Liver (tissue), 9 donors: ENCODE results near the gene GLI2. TPM values are rescaled to one million over a fixed set of nuclear protein-coding genes. Genes with fewer than 3 reads are reported as not detected.

Experiments used
- DNase-seq: peaks from one replicate; pipeline ENCODE4 v3.0.0-alpha.2; 2017; ENCODE audit warnings: low spot score
- H3K27ac ChIP-seq, 2 donors: one replicate each; pipeline ENCODE4 v1.7.0; 2013; ENCODE audit warnings: inconsistent platforms in 2 of 2, low read length in 2 of 2, control low read depth in 1 of 2, low read depth in 1 of 2, mild to moderate bottlenecking in 1 of 2
- H3K27me3 ChIP-seq, 4 donors: one replicate each; pipeline versions ENCODE4 v1.6.1 to v1.7.0; 2013; ENCODE audit warnings: low read length in 3 of 4, inconsistent platforms in 1 of 4, mild to moderate bottlenecking in 1 of 4, moderate library complexity in 1 of 4; ENCODE audit not compliant: control insufficient read depth in 4 of 4, insufficient read depth in 4 of 4
- H3K36me3 ChIP-seq, 4 donors: one replicate each; pipeline versions ENCODE4 v1.6.1 to v1.7.0; 2013; ENCODE audit warnings: low read length in 3 of 4, mild to moderate bottlenecking in 3 of 4, low read depth in 1 of 4, moderate library complexity in 1 of 4; ENCODE audit not compliant: control insufficient read depth in 4 of 4, insufficient read depth in 3 of 4
- H3K4me1 ChIP-seq, 4 donors: one replicate each; pipeline versions ENCODE4 v1.6.1 to v1.7.0; 2013; ENCODE audit warnings: low read length in 3 of 4, mild to moderate bottlenecking in 3 of 4, moderate library complexity in 1 of 4; ENCODE audit not compliant: control insufficient read depth in 4 of 4, insufficient read depth in 4 of 4
- H3K4me3 ChIP-seq, 3 donors: one replicate each; pipeline versions ENCODE4 v1.6.1 to v1.7.0; 2013; ENCODE audit warnings: low read length in 3 of 3, control low read depth in 1 of 3, low read depth in 1 of 3, mild to moderate bottlenecking in 1 of 3
- H3K9ac ChIP-seq, 2 donors: one replicate each; pipeline ENCODE4 v1.7.0; 2013; ENCODE audit warnings: low read length in 2 of 2, mild to moderate bottlenecking in 2 of 2, moderate library complexity in 2 of 2, control low read depth in 1 of 2, low read depth in 1 of 2
- H3K9me3 ChIP-seq, 4 donors: one replicate each; pipeline versions ENCODE4 v1.6.1 to v1.7.0; 2013; ENCODE audit warnings: low read length in 3 of 4; ENCODE audit not compliant: control insufficient read depth in 4 of 4
- CTCF ChIP-seq: fragments of 150-350 bp; IDR thresholded peaks from 2 replicates; pipeline ENCODE4 v1.5.1; 2017; ENCODE audit warnings: improper control_type of control experiment, low read depth, low read length; ENCODE audit not compliant: missing input control
- EGR1 ChIP-seq, 2 donors: IDR thresholded peaks; 2 replicates each; pipeline ENCODE4 v1.6.1; 2016 to 2018; ENCODE audit warnings: antibody characterized with exemption in 2 of 2, low read depth in 2 of 2
- FOXA2 ChIP-seq: IDR thresholded peaks from 2 replicates; pipeline ENCODE4 v1.6.1; 2016; ENCODE audit warnings: antibody characterized with exemption
- HNF4A ChIP-seq, 2 donors: conservative IDR thresholded peaks; 2 replicates each; pipeline ENCODE4 v1.6.1; 2016; ENCODE audit warnings: antibody characterized with exemption in 2 of 2, mild to moderate bottlenecking in 2 of 2
- HNF4G ChIP-seq: IDR thresholded peaks from 2 replicates; pipeline ENCODE4 v1.6.1; 2016; ENCODE audit warnings: antibody characterized with exemption
- JUND ChIP-seq, 2 donors: IDR thresholded peaks; 2 replicates each; pipeline ENCODE4 v1.6.1; 2016; ENCODE audit warnings: antibody characterized with exemption in 2 of 2
- NR2F2 ChIP-seq: IDR thresholded peaks from 2 replicates; pipeline ENCODE4 v1.6.1; 2016; ENCODE audit warnings: antibody characterized with exemption
- RAD21 ChIP-seq, 2 donors: IDR thresholded peaks; 2 replicates each; pipeline ENCODE4 v1.6.1; 2016; ENCODE audit warnings: antibody characterized with exemption in 2 of 2, mild to moderate bottlenecking in 2 of 2
- RXRA ChIP-seq, 2 donors: IDR thresholded peaks; 2 replicates each; pipeline ENCODE4 v1.6.1; 2017 to 2018; ENCODE audit warnings: antibody characterized with exemption in 2 of 2, mild to moderate bottlenecking in 1 of 2
- SP1 ChIP-seq: IDR thresholded peaks from 2 replicates; pipeline ENCODE4 v1.6.1; 2018; ENCODE audit warnings: antibody characterized with exemption, mild to moderate bottlenecking
- TAF1 ChIP-seq: conservative IDR thresholded peaks from 2 replicates; pipeline ENCODE4 v1.6.1; 2016; ENCODE audit warnings: antibody characterized with exemption, mild to moderate bottlenecking
- YY1 ChIP-seq: IDR thresholded peaks from 2 replicates; pipeline ENCODE4 v1.6.1; 2016; ENCODE audit warnings: antibody characterized with exemption, mild to moderate bottlenecking
- WGBS: extraction: QIAGEN DNeasy Blood & Tissue Kit; methylation state at CpG from one replicate; pipeline ENCODE4 v1.1.7; 2013; 5-methylcytosine and 5-hydroxymethylcytosine counted together
- polyA plus RNA-seq, 2 donors: library from polyadenylated mRNA; stranded (reverse) in 1 of 2; unstranded in 1 of 2; fragments of 200-250 nt in 1 of 2; fragments of >200 nt in 1 of 2; fragmentation: Nextera tagmentation in 1 of 2; extraction: Ambion mirVana in 1 of 2; gene quantifications; one replicate each; pipeline versions ENCODE4 v1.2.1 to v1.2.3, GENCODE V29; 2013 to 2015
- total RNA-seq, 2 donors: library from RNA; depleted of rRNA; stranded (reverse); fragments of >200 nt; gene quantifications; one replicate each; pipeline ENCODE4 v1.2.3, GENCODE V29; 2014
- TF ChIP-seq, protein P1 (sequence below): IDR thresholded peaks from 2 replicates; pipeline ENCODE4 v1.6.1; 2016; ENCODE audit warnings: antibody characterized with exemption
- TF ChIP-seq, protein P2 (sequence below): IDR thresholded peaks from 2 replicates; pipeline ENCODE4 v1.6.1; 2016; ENCODE audit warnings: antibody characterized with exemption
- donor health status: healthy.
- donor health status: healthy.
- donor health status: healthy.
- donor health status: healthy.
- donor health status: healthy.

GLI2 gene
- total and polyA plus RNA-seq, 4 donors: 0.04 to 0.16 (median 0.11) TPM

DNA sequence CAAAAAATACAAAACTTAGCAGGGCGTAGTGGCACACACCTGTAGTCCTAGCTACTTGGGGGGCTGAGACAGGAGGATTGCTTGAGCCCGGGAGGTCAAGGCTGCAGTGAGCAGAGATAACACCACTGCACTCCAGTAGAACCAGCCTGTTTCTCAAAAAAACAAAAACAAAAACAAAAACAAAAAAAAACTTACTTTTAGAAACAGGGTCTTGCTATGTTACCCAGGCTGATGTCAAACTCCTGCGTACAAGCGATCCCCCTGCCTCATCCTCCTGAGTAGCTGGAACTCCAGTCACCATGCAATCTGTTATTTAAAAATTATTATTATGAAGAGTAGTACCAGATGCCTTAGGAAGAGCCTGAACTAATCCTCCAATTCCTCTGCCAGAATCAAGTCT is 35.0 kb upstream of the GLI2 start:
- Histone ChIP-seq H3K4me3 (no peak overlapping the region), H3K36me3 (no peaks in the 10 kb centered on the region), H3K4me1 (no peaks in the 10 kb centered on the region), H3K9ac (no peak overlapping the region), H3K27me3 (peaks cover 0 to 11% (median 3%) of the 10 kb centered on the region in 4 donors), H3K27ac (no peak overlapping the region), H3K9me3 (no peaks in the 10 kb centered on the region)
- DNase-seq: no peak
- 92% methylated on average over 4 of the region's 4 CpGs for WGBS
- TF ChIP-seq, protein P1, sequence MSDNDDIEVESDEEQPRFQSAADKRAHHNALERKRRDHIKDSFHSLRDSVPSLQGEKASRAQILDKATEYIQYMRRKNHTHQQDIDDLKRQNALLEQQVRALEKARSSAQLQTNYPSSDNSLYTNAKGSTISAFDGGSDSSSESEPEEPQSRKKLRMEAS: no peak
- no peak for TF ChIP-seq YY1
- no peak for TF ChIP-seq RXRA (IDR thresholded peaks at IDR 0.05)
- no peak for TF ChIP-seq JUND (IDR thresholded peaks at IDR 0.05)
- no peak for TF ChIP-seq SP1
- TF ChIP-seq HNF4G: no peak
- no peak for TF ChIP-seq EGR1 (IDR thresholded peaks at IDR 0.05; ENCODE audit: low read depth in 2 of 2)
- TF ChIP-seq FOXA2: no peak
- no peak for TF ChIP-seq HNF4A (conservative IDR thresholded peaks at IDR 0.05)
- no peak for TF ChIP-seq TAF1
- TF ChIP-seq, protein P2, sequence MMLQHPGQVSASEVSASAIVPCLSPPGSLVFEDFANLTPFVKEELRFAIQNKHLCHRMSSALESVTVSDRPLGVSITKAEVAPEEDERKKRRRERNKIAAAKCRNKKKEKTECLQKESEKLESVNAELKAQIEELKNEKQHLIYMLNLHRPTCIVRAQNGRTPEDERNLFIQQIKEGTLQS: no peak
- TF ChIP-seq NR2F2: no peak

DNA sequence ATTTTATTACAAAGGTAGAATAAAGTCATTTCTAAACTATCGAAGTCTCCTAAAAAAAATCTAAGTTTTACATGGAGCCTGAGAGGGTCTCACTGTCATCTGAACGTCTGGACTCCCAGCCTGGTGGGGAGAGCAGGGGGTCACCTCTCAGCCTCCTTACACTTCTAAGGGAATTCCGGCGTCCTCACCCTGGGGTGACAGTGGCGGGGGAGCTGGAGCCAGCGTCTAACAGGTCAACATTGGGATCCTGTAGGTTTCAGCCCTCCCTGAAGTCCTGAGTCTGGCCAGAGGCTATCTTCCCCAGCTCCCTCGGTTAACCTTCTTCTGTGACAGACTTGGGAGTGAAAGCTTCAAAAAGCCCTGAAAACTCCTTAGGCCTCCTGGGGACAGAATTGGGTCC is 34.6 kb upstream of the GLI2 start:
- peaks cover 0 to 7% (median 3%) of the 10 kb centered on the region in 4 donors for H3K27me3 ChIP-seq
- H3K9me3 ChIP-seq: no peaks in the 10 kb centered on the region
- H3K27ac ChIP-seq: no peak overlapping the region
- TF ChIP-seq, protein P1: no peak
- H3K9ac ChIP-seq: no peak overlapping the region
- no peaks in the 10 kb centered on the region for H3K36me3 ChIP-seq
- WGBS: 67% methylated on average over 7 of the region's 7 CpGs
- no peak for DNase-seq
- H3K4me1 ChIP-seq: no peaks in the 10 kb centered on the region
- H3K4me3 ChIP-seq: no peak overlapping the region

- H3K4me3 ChIP-seq: no peak overlapping the region
- H3K27me3 ChIP-seq: peaks cover 0 to 6% (median 2%) of the 10 kb centered on the region in 4 donors
- H3K27ac ChIP-seq: no peak overlapping the region
- DNase-seq: no peak
- no peak for TF ChIP-seq NR2F2
- TF ChIP-seq TAF1: no peak
- no peaks in the 10 kb centered on the region for H3K4me1 ChIP-seq
- no peaks in the 10 kb centered on the region for H3K9me3 ChIP-seq
- H3K36me3 ChIP-seq: no peaks in the 10 kb centered on the region
- H3K9ac ChIP-seq: no peak overlapping the region
- 78% methylated on average over 3 of the region's 3 CpGs for WGBS
Observed at GRCh38 chr2:120701499-120701898, 34.2 kb upstream of the GLI2 start.

DNA sequence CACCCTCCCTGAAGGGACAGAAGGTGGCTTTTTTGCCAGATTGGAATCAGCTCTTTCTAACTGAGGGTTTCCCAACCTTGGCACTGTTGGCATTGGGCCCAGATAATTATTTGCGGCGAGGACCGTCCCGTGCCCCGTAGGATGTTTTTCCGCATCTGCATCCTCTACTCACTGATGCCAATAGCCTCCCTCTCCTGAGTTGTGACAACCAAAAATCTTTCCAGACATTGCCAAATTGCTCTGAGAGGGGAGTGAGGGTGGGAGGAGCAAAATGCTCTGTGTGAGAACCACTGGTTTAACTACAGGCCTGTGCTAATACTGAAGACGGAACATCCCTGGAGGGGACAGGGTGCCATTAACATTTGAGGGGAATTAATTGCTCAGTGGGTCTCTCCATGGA is 33.6 kb upstream of the GLI2 start:
- WGBS: 43% methylated on average over 7 of the region's 7 CpGs
- no peak overlapping the region for H3K4me3 ChIP-seq
- TF ChIP-seq RXRA (IDR thresholded peaks at IDR 0.05): no peak
- TF ChIP-seq, protein P2: no peak
- no peak for TF ChIP-seq TAF1
- TF ChIP-seq NR2F2: no peak
- no peak for TF ChIP-seq CTCF
- TF ChIP-seq RAD21 (IDR thresholded peaks at IDR 0.05): no peak
- no peak for TF ChIP-seq HNF4G
- H3K9me3 ChIP-seq: no peaks in the 10 kb centered on the region
- H3K4me1 ChIP-seq: no peaks in the 10 kb centered on the region
- H3K27ac ChIP-seq: no peak overlapping the region
- H3K36me3 ChIP-seq: no peaks in the 10 kb centered on the region
- no peak for DNase-seq
- H3K9ac ChIP-seq: no peak overlapping the region
- H3K27me3 ChIP-seq: peaks cover 0 to 6% (median 2%) of the 10 kb centered on the region in 4 donors
